ENCODE measurements around the gene SCYGR7. TPM values are rescaled to one million over a fixed set of nuclear protein-coding genes. Genes with fewer than 3 reads are reported as not detected.

Gene SCYGR7
- not detected for total RNA-seq

GRCh38 chr2:227728035-227728434, at the start of gene SCYGR7:
TSS of gene SCYGR7 (plus strand) at chr2:227728335. CDS start at chr2:227728335, 0 bp downstream.
- no peak within 1 kb of the TSS for H3K27ac Mint-ChIP-seq
- no peaks in the 10 kb centered on the region for H3K9me3 Mint-ChIP-seq
- no peak within 1 kb of the TSS for H3K4me3 Mint-ChIP-seq
- no peak for ATAC-seq (replicated peaks in 1 of 2)
- H3K4me1 Mint-ChIP-seq (ENCODE audit: low read depth): no peaks in the 10 kb centered on the region
- H3K27me3 Mint-ChIP-seq (ENCODE audit: low read depth): peaks cover 10% of the 10 kb centered on the region
- no peaks in the 10 kb centered on the region for H3K36me3 Mint-ChIP-seq (ENCODE audit: insufficient read depth in 2 of 2)
- DNase-seq: no peak

DNA sequence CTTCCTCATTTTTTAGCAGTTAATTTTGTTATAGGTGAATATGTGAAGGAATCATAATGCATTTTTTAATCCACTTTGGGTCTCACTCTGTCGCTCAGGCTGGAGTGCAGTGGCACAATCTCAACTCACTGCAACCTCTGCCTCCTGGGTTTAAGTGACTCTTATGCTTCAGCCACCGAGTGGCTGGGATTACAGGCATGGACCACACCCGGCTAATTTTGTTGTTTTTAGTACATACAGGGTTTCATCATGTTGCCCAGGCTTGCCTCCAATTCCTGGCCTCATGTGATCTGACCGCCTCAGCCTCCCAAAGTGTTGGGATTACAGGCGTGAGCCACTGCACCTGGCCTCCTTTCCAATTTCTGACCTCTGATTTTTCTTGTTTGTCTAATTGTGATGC, 43.9 kb upstream of the SCYGR7 start:
- no peak overlapping the region for H3K4me3 Mint-ChIP-seq
- no peaks in the 10 kb centered on the region for H3K36me3 Mint-ChIP-seq (ENCODE audit: insufficient read depth in 2 of 2)
- no peak overlapping the region for H3K27ac Mint-ChIP-seq
- peaks cover 7% of the 10 kb centered on the region for H3K27me3 Mint-ChIP-seq (ENCODE audit: low read depth)
- no peak for ATAC-seq (replicated peaks in 1 of 2)
- no peak for DNase-seq
- H3K4me1 Mint-ChIP-seq (ENCODE audit: low read depth): no peaks in the 10 kb centered on the region
- no peaks in the 10 kb centered on the region for H3K9me3 Mint-ChIP-seq

DNA sequence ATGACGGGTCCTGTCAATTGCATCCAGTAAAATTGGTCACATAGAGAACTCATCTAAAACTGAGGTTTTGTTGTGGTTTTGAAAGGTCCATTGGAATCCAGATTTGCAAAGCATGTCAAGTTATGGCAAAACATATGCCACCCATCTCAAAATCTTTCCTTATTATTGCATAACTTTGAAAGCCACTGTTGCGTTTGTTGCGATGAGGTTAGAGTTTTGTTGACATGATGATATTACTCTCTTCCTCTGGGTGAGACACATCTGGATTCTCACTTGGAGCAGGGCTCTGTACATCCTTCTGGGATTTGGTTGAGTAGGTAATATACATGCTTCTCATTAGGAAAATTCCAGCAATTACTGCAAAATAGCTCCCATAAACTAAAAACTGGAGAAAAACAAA, 40.9 kb upstream of the SCYGR7 start:
- no peaks in the 10 kb centered on the region for H3K9me3 Mint-ChIP-seq
- DNase-seq: no peak
- no peaks in the 10 kb centered on the region for H3K4me1 Mint-ChIP-seq (ENCODE audit: low read depth)
- no peak for ATAC-seq (replicated peaks in 1 of 2)
- H3K4me3 Mint-ChIP-seq: no peak overlapping the region
- H3K27ac Mint-ChIP-seq: no peak overlapping the region
- H3K36me3 Mint-ChIP-seq (ENCODE audit: insufficient read depth in 2 of 2): no peaks in the 10 kb centered on the region
- H3K27me3 Mint-ChIP-seq (ENCODE audit: low read depth): peaks cover 7% of the 10 kb centered on the region

- H3K4me3 Mint-ChIP-seq: no peak overlapping the region
- no peaks in the 10 kb centered on the region for H3K36me3 Mint-ChIP-seq (ENCODE audit: insufficient read depth in 2 of 2)
- no peaks in the 10 kb centered on the region for H3K9me3 Mint-ChIP-seq
- H3K27me3 Mint-ChIP-seq (ENCODE audit: low read depth): peaks cover 12% of the 10 kb centered on the region
- no peak overlapping the region for H3K27ac Mint-ChIP-seq
- DNase-seq (no peak), ATAC-seq (replicated peaks in 1 of 2) (no peak)
- H3K4me1 Mint-ChIP-seq (ENCODE audit: low read depth): no peaks in the 10 kb centered on the region
Measured at GRCh38 chr2:227696990-227697679, 31.0 kb upstream of the SCYGR7 start.

DNA sequence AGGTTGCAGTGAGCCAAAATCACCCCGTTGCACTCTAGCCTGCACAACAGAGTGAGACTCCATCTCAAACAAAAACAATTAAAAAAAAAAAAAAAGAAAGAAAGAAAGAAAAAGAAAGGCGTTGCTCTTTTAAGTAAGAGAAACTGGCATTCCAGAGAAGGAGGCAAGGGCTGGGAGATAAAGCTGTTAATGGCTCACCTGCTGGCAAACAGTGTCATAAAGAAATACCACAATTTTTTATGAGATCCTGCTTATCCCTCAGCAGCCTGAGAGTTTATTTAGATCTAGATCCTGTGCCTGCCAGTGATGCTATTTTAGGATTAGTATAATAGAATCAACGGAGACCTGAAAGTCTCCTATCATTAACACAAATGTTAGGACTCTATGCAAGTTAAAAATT, 26.6 kb upstream of the SCYGR7 start:
- H3K4me1 Mint-ChIP-seq (ENCODE audit: low read depth): no peaks in the 10 kb centered on the region
- no peaks in the 10 kb centered on the region for H3K27me3 Mint-ChIP-seq (ENCODE audit: low read depth)
- no peaks in the 10 kb centered on the region for H3K36me3 Mint-ChIP-seq (ENCODE audit: insufficient read depth in 2 of 2)
- no peak overlapping the region for H3K4me3 Mint-ChIP-seq
- DNase-seq (no peak), ATAC-seq (replicated peaks in 1 of 2) (no peak)
- H3K9me3 Mint-ChIP-seq: no peaks in the 10 kb centered on the region
- H3K27ac Mint-ChIP-seq: no peak overlapping the region

- H3K4me3 Mint-ChIP-seq: no peak overlapping the region
- no peaks in the 10 kb centered on the region for H3K9me3 Mint-ChIP-seq
- no peaks in the 10 kb centered on the region for H3K27me3 Mint-ChIP-seq (ENCODE audit: low read depth)
- no peak for ATAC-seq (replicated peaks in 1 of 2)
- no peak for DNase-seq
- no peaks in the 10 kb centered on the region for H3K36me3 Mint-ChIP-seq (ENCODE audit: insufficient read depth in 2 of 2)
- H3K4me1 Mint-ChIP-seq (ENCODE audit: low read depth): no peaks in the 10 kb centered on the region
- no peak overlapping the region for H3K27ac Mint-ChIP-seq
Measured at GRCh38 chr2:227703280-227703732, 24.8 kb upstream of the SCYGR7 start.

GRCh38 chr2:227703961-227704360, 24.2 kb upstream of the SCYGR7 start:
- DNase-seq: no peak
- H3K27me3 Mint-ChIP-seq (ENCODE audit: low read depth): no peaks in the 10 kb centered on the region
- H3K4me3 Mint-ChIP-seq: no peak overlapping the region
- H3K4me1 Mint-ChIP-seq (ENCODE audit: low read depth): no peaks in the 10 kb centered on the region
- no peak for ATAC-seq (replicated peaks in 1 of 2)
- H3K9me3 Mint-ChIP-seq: no peaks in the 10 kb centered on the region
- H3K36me3 Mint-ChIP-seq (ENCODE audit: insufficient read depth in 2 of 2): no peaks in the 10 kb centered on the region
- H3K27ac Mint-ChIP-seq: no peak overlapping the region

DNA sequence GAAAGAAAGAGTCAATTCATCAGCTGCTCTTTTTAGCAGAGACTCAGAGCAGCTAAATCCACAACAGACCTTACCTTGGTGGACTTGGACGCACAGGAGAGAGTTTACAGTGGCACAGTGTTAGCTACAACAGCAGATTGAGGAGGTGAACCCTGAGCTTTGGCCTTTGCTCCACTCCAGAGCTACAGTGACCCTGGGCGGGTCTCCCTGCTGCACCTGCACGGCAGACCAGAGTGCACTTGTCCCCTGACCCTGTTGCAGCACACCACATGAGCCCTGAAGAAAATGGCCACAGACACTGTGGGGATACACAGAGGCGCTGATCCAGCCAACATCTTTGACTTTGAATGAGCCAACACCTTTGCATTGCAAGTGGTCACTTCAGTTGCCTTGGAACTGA, 21.3 kb upstream of the SCYGR7 start:
- no peaks in the 10 kb centered on the region for H3K36me3 Mint-ChIP-seq (ENCODE audit: insufficient read depth in 2 of 2)
- ATAC-seq (replicated peaks in 1 of 2) (no peak), DNase-seq (no peak)
- H3K27me3 Mint-ChIP-seq (ENCODE audit: low read depth): no peaks in the 10 kb centered on the region
- H3K27ac Mint-ChIP-seq: no peak overlapping the region
- H3K4me3 Mint-ChIP-seq: no peak overlapping the region
- H3K4me1 Mint-ChIP-seq (ENCODE audit: low read depth): no peaks in the 10 kb centered on the region
- no peaks in the 10 kb centered on the region for H3K9me3 Mint-ChIP-seq

DNA sequence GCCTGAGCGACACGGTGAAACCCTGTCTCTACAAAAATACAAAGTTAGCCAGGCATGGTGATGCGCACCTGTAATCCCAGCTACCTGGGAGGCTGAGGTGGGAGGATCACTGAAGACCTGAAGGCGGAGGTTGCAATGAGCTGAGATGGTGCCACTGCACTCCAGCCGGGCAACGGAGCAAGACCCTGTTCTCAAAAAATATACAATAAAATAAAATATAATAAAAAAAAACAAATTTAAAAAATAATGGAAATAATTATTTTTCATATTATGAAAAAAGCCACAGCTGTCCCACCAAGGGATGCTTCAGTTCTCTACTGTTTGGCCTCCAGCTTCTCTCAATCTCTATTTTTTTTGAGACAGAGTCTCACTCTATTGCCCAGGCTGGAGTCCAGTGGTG, 20.7 kb upstream of the SCYGR7 start:
- no peaks in the 10 kb centered on the region for H3K36me3 Mint-ChIP-seq (ENCODE audit: insufficient read depth in 2 of 2)
- DNase-seq (no peak), ATAC-seq (replicated peaks in 1 of 2) (no peak)
- no peak overlapping the region for H3K27ac Mint-ChIP-seq
- no peaks in the 10 kb centered on the region for H3K27me3 Mint-ChIP-seq (ENCODE audit: low read depth)
- H3K4me3 Mint-ChIP-seq: no peak overlapping the region
- no peaks in the 10 kb centered on the region for H3K4me1 Mint-ChIP-seq (ENCODE audit: low read depth)
- no peaks in the 10 kb centered on the region for H3K9me3 Mint-ChIP-seq

DNA sequence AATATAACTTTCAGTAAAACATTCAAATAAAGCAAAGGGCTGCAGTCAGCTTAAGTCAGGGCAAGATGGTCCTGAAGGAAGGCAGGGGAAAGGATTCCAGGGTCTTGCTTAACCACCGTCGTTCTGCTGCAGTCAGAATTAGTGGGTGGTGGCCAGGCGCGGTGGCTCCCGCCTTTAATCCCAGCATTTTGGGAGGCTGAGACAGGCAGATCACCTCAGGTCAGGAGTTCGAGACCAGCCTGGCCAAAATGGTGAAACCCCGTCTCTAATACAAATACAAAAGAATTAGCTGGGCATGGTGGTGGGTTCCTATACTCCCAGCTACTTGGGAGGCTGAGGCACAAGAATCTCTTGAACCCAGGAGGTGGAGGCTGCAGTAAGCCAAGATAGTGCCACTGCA, 17.1 kb upstream of the SCYGR7 start:
- Mint-ChIP-seq H3K36me3 (ENCODE audit: insufficient read depth in 2 of 2) (no peaks in the 10 kb centered on the region), H3K4me1 (ENCODE audit: low read depth) (no peaks in the 10 kb centered on the region), H3K27ac (no peak overlapping the region), H3K9me3 (no peaks in the 10 kb centered on the region), H3K4me3 (no peak overlapping the region), H3K27me3 (ENCODE audit: low read depth) (no peaks in the 10 kb centered on the region)
- ATAC-seq (replicated peaks in 1 of 2): no peak
- no peak for DNase-seq

GRCh38 chr2:227713291-227713690, 14.8 kb upstream of the SCYGR7 start:
- no peak overlapping the region for H3K4me3 Mint-ChIP-seq

GRCh38 chr2:227716501-227716900, 11.6 kb upstream of the SCYGR7 start:
- Mint-ChIP-seq H3K36me3 (ENCODE audit: insufficient read depth in 2 of 2) (no peaks in the 10 kb centered on the region), H3K27me3 (ENCODE audit: low read depth) (peaks cover 14% of the 10 kb centered on the region), H3K9me3 (no peaks in the 10 kb centered on the region), H3K4me1 (ENCODE audit: low read depth) (peaks cover 4% of the 10 kb centered on the region), H3K4me3 (no peak overlapping the region), H3K27ac (no peak overlapping the region)
- DNase-seq: no peak
- ATAC-seq (replicated peaks in 1 of 2): no peak

More at GRCh38 chr2:227713291-227713690, 14.8 kb upstream of the SCYGR7 start:
- DNase-seq (no peak), ATAC-seq (replicated peaks in 1 of 2) (no peak)
- Mint-ChIP-seq H3K9me3 (no peaks in the 10 kb centered on the region), H3K36me3 (ENCODE audit: insufficient read depth in 2 of 2) (no peaks in the 10 kb centered on the region), H3K27ac (no peak overlapping the region), H3K27me3 (ENCODE audit: low read depth) (peaks cover 8% of the 10 kb centered on the region), H3K4me1 (ENCODE audit: low read depth) (peaks cover 4% of the 10 kb centered on the region)

GRCh38 chr2:227717687-227718567, 10.2 kb upstream of the SCYGR7 start, which contains the start of gene SLC19A3:
TSS of gene SLC19A3 (minus strand) at chr2:227718028. CDS start at chr2:227702318, 15,710 bp downstream.
- H3K27ac Mint-ChIP-seq: no peak within 1 kb of the TSS
- no peaks in the 10 kb centered on the region for H3K9me3 Mint-ChIP-seq
- H3K27me3 Mint-ChIP-seq (ENCODE audit: low read depth): peaks cover 14% of the 10 kb centered on the region
- ATAC-seq (replicated peaks in 1 of 2): no peak
- peak within 1 kb of the TSS; percentile 29 to 55 for H3K4me3 Mint-ChIP-seq
- peaks cover 4% of the 10 kb centered on the region for H3K4me1 Mint-ChIP-seq (ENCODE audit: low read depth)
- H3K36me3 Mint-ChIP-seq (ENCODE audit: insufficient read depth in 2 of 2): no peaks in the 10 kb centered on the region
- DNase-seq: peak in 1 of 2 donors; percentile 2

All from activated T-cell treated with anti-CD3 and anti-CD28 coated beads, Interleukin-2, amount 50 U/mL, for 72 hours (primary cell).